Heart right ventricle (tissue), 16 donors: Measurements from ENCODE around the gene TTC1. TPM values are rescaled to one million over a fixed set of nuclear protein-coding genes. Genes with fewer than 3 reads are reported as not detected.

Experiments
- ATAC-seq, 8 donors: fragments of 200-7000 bp; cut with Tn5 transposase; one replicate each; pipeline ENCODE4 v1.9.1; 2020; ENCODE audit warnings: mild to moderate bottlenecking in 8 of 8, moderate library complexity in 8 of 8, moderate number of reproducible peaks in 1 of 8
- DNase-seq, 2 donors: peaks; one replicate each; pipeline ENCODE4 v3.0.0-alpha.2; 2020
- H3K27ac ChIP-seq, 10 donors: fragments of 200-600 bp; sonication (generic) in 2 of 10; one replicate each; pipeline versions ENCODE4 v1.5.0 to v1.8.0; 2020 to 2022; ENCODE audit warnings: mild to moderate bottlenecking in 3 of 10
- H3K27me3 ChIP-seq, 7 donors: fragments of 200-600 bp; one replicate each; pipeline ENCODE4 v1.8.0; 2021 to 2022; ENCODE audit warnings: mild to moderate bottlenecking in 2 of 7
- H3K36me3 ChIP-seq, 9 donors: fragments of 200-600 bp; sonication (generic) in 1 of 9; one replicate each; pipeline versions ENCODE4 v1.5.0 to v1.8.0; 2020 to 2022; ENCODE audit warnings: mild to moderate bottlenecking in 2 of 9
- H3K4me1 ChIP-seq, 9 donors: fragments of 200-600 bp; sonication (generic) in 1 of 9; one replicate each; pipeline versions ENCODE4 v1.5.0 to v1.8.0; 2020 to 2022; ENCODE audit warnings: mild to moderate bottlenecking in 4 of 9
- H3K4me3 ChIP-seq, 10 donors: fragments of 200-600 bp; sonication (generic) in 2 of 10; one replicate each; pipeline versions ENCODE4 v1.5.0 to v1.8.0; 2020 to 2022; ENCODE audit warnings: mild to moderate bottlenecking in 7 of 10, moderate library complexity in 2 of 10
- H3K9me3 ChIP-seq, 11 donors: fragments of 200-600 bp in 10 of 11; sonication (generic) in 2 of 11; one replicate each; pipeline versions ENCODE4 v1.5.0 to v1.8.0; 2013 to 2022; ENCODE audit warnings: mild to moderate bottlenecking in 2 of 11, control low read depth in 1 of 11, moderate library complexity in 1 of 11
- CTCF ChIP-seq, 9 donors: fragments of 200-600 bp; sonication (generic) in 2 of 9; IDR thresholded peaks; one replicate each; pipeline versions ENCODE4 v1.5.0 to v1.8.0; 2021 to 2022; ENCODE audit warnings: antibody characterized with exemption in 9 of 9, mild to moderate bottlenecking in 5 of 9, moderate library complexity in 1 of 9
- WGBS, 2 donors: extraction: QIAGEN DNeasy Blood & Tissue Kit; methylation state at CpG; one replicate each; pipeline ENCODE4 v1.1.7; 2013; ENCODE audit warnings: inconsistent platforms in 1 of 2; 5-methylcytosine and 5-hydroxymethylcytosine counted together
- intact Hi-C, 10 donors: fragments of 100-400 bp; cut with DNase I; formaldehyde crosslinking; loops; one replicate each; pipeline versions ENCODE4 v1.11.1 to v1.14.2; 2022
- polyA plus RNA-seq, 2 donors: library from polyadenylated mRNA; stranded (reverse); fragments of 200-250 nt; gene quantifications; one replicate each; pipeline ENCODE4 v1.2.3, GENCODE V29; 2013
- total RNA-seq, 10 donors: library from RNA; stranded (reverse); fragmentation: NEBNext Ultra II Directional in 3 of 10; extraction: Animal tissue kit (Norgen Biotek cat#: 25700) in 3 of 10; gene quantifications; one replicate each; pipeline versions ENCODE4 v1.2.1 to v1.2.4, GENCODE V29; 2021 to 2023
- donor health status: Arrhythmogenic right ventricular cardiomyopathy.
- donor health status: ischemic (EF 13 %, LVEDD 7.1; RV severe dilation, severe dysfunction).
- donor health status: healthy with polysubstance abuse.
- donor health status: DM: no; HTN: yes; CAD: no.
- donor health status: DM: no; HTN: no; CAD: no.
- donor health status: ischemic (EF 25% LVEDD 6.9; RV normal size, moderate dysfunction).
- donor health status: ischemic (EF 25% LVEDD 5.7; RV mildly dilated, moderate dysfunction).
- donor health status: healthy.
- donor health status: DM: yes; HTN: yes; CAD: no.
- donor health status: Ischemic cardiomyopathy.
- donor health status: ischemic (EF 35%, LVEDD 5.7; RV mildly dilated, moderate dysfunction).
- donor health status: nonischemic (EF 11% LVEDD 7.7; RV severe dilation, severe dysfunction).
- donor health status: DM: yes; HTN: yes; CAD: no.
- donor health status: PGD.
- donor health status: ischemic (EF 29% LVEDD 5.4; RV normal size, mild dysfunction).
- donor health status: nonischemic (EF 23%, LVEDD 6.1; RV moderate dilation, normal function).

The TTC1 gene
- total and polyA plus RNA-seq, 12 donors = 52.0 to 125 (median 82.3) TPM

GRCh38 chr5:160044967-160045366, 36.0 kb downstream of the TTC1 start:
- no peaks in the 10 kb centered on the region for H3K9me3 ChIP-seq
- peaks cover 0 to 86% (median 23%) of the 10 kb centered on the region in 9 donors for H3K36me3 ChIP-seq
- H3K4me1 ChIP-seq = peaks cover 0 to 19% (median 0%) of the 10 kb centered on the region in 9 donors
- intact Hi-C loops = no loop called here
- DNase-seq (no peak), ATAC-seq (no peak)
- no peak for TF ChIP-seq CTCF (IDR thresholded peaks at IDR 0.05)
- no peaks in the 10 kb centered on the region for H3K27me3 ChIP-seq
- H3K27ac ChIP-seq = no peak overlapping the region
- WGBS, 2 donors = 90 to 96% methylated on average over 3 of the region's 3 CpGs
- no peak overlapping the region for H3K4me3 ChIP-seq

GRCh38 chr5:160047423-160047822, 38.5 kb downstream of the TTC1 start:
- H3K36me3 ChIP-seq = peaks cover 0 to 86% (median 33%) of the 10 kb centered on the region in 9 donors

GRCh38 chr5:160048131-160048530, 39.2 kb downstream of the TTC1 start:
- 91 to 94% methylated on average over 9 of the region's 9 CpGs for WGBS, 2 donors
- Histone ChIP-seq H3K4me1 (peaks cover 0 to 19% (median 0%) of the 10 kb centered on the region in 9 donors), H3K27me3 (no peaks in the 10 kb centered on the region), H3K27ac (peak overlapping the region in 1 of 10 donors; percentile 34), H3K9me3 (no peaks in the 10 kb centered on the region), H3K36me3 (peaks cover 0 to 87% (median 36%) of the 10 kb centered on the region in 9 donors), H3K4me3 (no peak overlapping the region)
- intact Hi-C loops = no loop called here
- ATAC-seq (peak in 4 of 8 donors; percentile 12 to 68 (median 34)), DNase-seq (no peak)
- no peak for TF ChIP-seq CTCF (IDR thresholded peaks at IDR 0.05)

More at GRCh38 chr5:160047423-160047822, 38.5 kb downstream of the TTC1 start:
- Histone ChIP-seq H3K9me3 (no peaks in the 10 kb centered on the region), H3K27ac (peak overlapping the region in 3 of 10 donors; percentile 4 to 34 (median 9)), H3K27me3 (no peaks in the 10 kb centered on the region), H3K4me3 (no peak overlapping the region), H3K4me1 (peaks cover 0 to 19% (median 0%) of the 10 kb centered on the region in 9 donors)
- no peak for DNase-seq
- TF ChIP-seq CTCF (IDR thresholded peaks at IDR 0.05) = no peak
- WGBS, 2 donors = 79 to 86% methylated on average over 3 of the region's 3 CpGs
- peak in 1 of 8 donors; percentile 41 for ATAC-seq
- intact Hi-C loops = no loop called here

GRCh38 chr5:160049099-160049498, 40.2 kb downstream of the TTC1 start:
- no peak overlapping the region for H3K27ac ChIP-seq
- H3K4me3 ChIP-seq = no peak overlapping the region
- no peak for TF ChIP-seq CTCF (IDR thresholded peaks at IDR 0.05)
- intact Hi-C loops = no loop called here
- no peaks in the 10 kb centered on the region for H3K27me3 ChIP-seq
- peaks cover 0 to 19% (median 0%) of the 10 kb centered on the region in 9 donors for H3K4me1 ChIP-seq
- H3K9me3 ChIP-seq = no peaks in the 10 kb centered on the region
- peaks cover 0 to 87% (median 41%) of the 10 kb centered on the region in 9 donors for H3K36me3 ChIP-seq
- ATAC-seq (no peak), DNase-seq (no peak)
- 64 to 84% methylated on average over 3 of the region's 3 CpGs for WGBS, 2 donors
